BJ (cell line): ENCODE measurements around the gene KCNK3. TPM values are rescaled to one million over a fixed set of nuclear protein-coding genes. Genes with fewer than 3 reads are reported as not detected.

Experiments used
- polyA plus RNA-seq: library from polyadenylated mRNA; depleted of rRNA; stranded (reverse); fragments of >200 nt; gene quantifications from 2 replicates; pipeline ENCODE4 v1.2.3, GENCODE V29; 2011; rRNA removed
- small RNA-seq: library from RNA; depleted of rRNA; stranded (forward); fragments of <200 nt; gene quantifications from one replicate; pipeline ENCODE3, GENCODE V24; 2012; ENCODE audit warnings: low replicate concordance, low read depth; ENCODE audit not compliant: insufficient read length

KCNK3 gene
- polyA plus RNA-seq, 1 experiment = 0.22 TPM

Small RNA genes within 50 kb of the gene (small RNA-seq; reads per million reads assigned to genes)
- gene AC015977.1 = not detected

Other genes starting within 250 kb of the KCNK3 start
- gene OTOF, start 214.6 kb upstream of the KCNK3 start, polyA plus RNA-seq = 0.10 and 0.16 TPM in 2 replicates
- not detected in 2 replicates for gene CIB4, start 51.4 kb upstream of the KCNK3 start, polyA plus RNA-seq
- gene SLC35F6, start 71.6 kb downstream of the KCNK3 start, polyA plus RNA-seq = 25.9 and 37.1 TPM in 2 replicates
- 14.7 and 18.9 TPM in 2 replicates for gene CENPA, start 93.3 kb downstream of the KCNK3 start, polyA plus RNA-seq
- gene DPYSL5, start 155.4 kb downstream of the KCNK3 start, polyA plus RNA-seq = not detected in 2 replicates